ENCODE measurements around the gene GPATCH2L.

GPATCH2L gene

GRCh38 chr14:76151398-76152332 is at the start of gene GPATCH2L:
TSS of gene GPATCH2L (plus strand) at chr14:76151922. CDS start at chr14:76154364, 2,442 bp downstream.
- TF ChIP-seq CTCF (IDR thresholded peaks at IDR 0.05; ENCODE audit: borderline replicate concordance, control extremely low read depth, extremely low read depth, insufficient read depth, missing control alignments): no peak
- DNase-seq (ENCODE audit: low spot score): peak; percentile 100
- in situ Hi-C loops (cut with MboI; ENCODE audit: low sequenced_read_pairs, unreplicated experiment): no loop called here

- DNase-seq (ENCODE audit: low spot score): no peak
- no peak for TF ChIP-seq CTCF (IDR thresholded peaks at IDR 0.05; ENCODE audit: borderline replicate concordance, control extremely low read depth, extremely low read depth, insufficient read depth, missing control alignments)
- in situ Hi-C loops (cut with MboI; ENCODE audit: low sequenced_read_pairs, unreplicated experiment): no loop called here
These were observed 46.8 kb upstream of the GPATCH2L start for GRCh38 chr14:76104802-76105355.

GRCh38 chr14:76106188-76106587 is 45.5 kb upstream of the GPATCH2L start:
- no peak for DNase-seq (ENCODE audit: low spot score)
- no peak for TF ChIP-seq CTCF (IDR thresholded peaks at IDR 0.05; ENCODE audit: borderline replicate concordance, control extremely low read depth, extremely low read depth, insufficient read depth, missing control alignments)
- in situ Hi-C loops (cut with MboI; ENCODE audit: low sequenced_read_pairs, unreplicated experiment): no loop called here

GRCh38 chr14:76109087-76109880 is 42.4 kb upstream of the GPATCH2L start:
- no peak for DNase-seq (ENCODE audit: low spot score)
- in situ Hi-C loops (cut with MboI; ENCODE audit: low sequenced_read_pairs, unreplicated experiment): no loop called here
- TF ChIP-seq CTCF (IDR thresholded peaks at IDR 0.05; ENCODE audit: borderline replicate concordance, control extremely low read depth, extremely low read depth, insufficient read depth, missing control alignments): no peak

- DNase-seq (ENCODE audit: low spot score): no peak
- in situ Hi-C loops (cut with MboI; ENCODE audit: low sequenced_read_pairs, unreplicated experiment): no loop called here
- TF ChIP-seq CTCF (IDR thresholded peaks at IDR 0.05; ENCODE audit: borderline replicate concordance, control extremely low read depth, extremely low read depth, insufficient read depth, missing control alignments): no peak
These were observed 38.7 kb upstream of the GPATCH2L start for GRCh38 chr14:76112889-76113624.

- no peak for TF ChIP-seq CTCF (IDR thresholded peaks at IDR 0.05; ENCODE audit: borderline replicate concordance, control extremely low read depth, extremely low read depth, insufficient read depth, missing control alignments)
- in situ Hi-C loops (cut with MboI; ENCODE audit: low sequenced_read_pairs, unreplicated experiment): no loop called here
- DNase-seq (ENCODE audit: low spot score): no peak
These were observed 38.0 kb upstream of the GPATCH2L start for GRCh38 chr14:76113691-76114090.
